NCI-H1105 treated with DMSO at 0.1 percent for 48 hours (cell line): ENCODE measurements around the gene ATXN2.

Source experiments
- DNase-seq: peaks from one replicate; lab custom pipeline; 2025; lab: John Stamatoyannopoulos, UW

Gene ATXN2

DNA sequence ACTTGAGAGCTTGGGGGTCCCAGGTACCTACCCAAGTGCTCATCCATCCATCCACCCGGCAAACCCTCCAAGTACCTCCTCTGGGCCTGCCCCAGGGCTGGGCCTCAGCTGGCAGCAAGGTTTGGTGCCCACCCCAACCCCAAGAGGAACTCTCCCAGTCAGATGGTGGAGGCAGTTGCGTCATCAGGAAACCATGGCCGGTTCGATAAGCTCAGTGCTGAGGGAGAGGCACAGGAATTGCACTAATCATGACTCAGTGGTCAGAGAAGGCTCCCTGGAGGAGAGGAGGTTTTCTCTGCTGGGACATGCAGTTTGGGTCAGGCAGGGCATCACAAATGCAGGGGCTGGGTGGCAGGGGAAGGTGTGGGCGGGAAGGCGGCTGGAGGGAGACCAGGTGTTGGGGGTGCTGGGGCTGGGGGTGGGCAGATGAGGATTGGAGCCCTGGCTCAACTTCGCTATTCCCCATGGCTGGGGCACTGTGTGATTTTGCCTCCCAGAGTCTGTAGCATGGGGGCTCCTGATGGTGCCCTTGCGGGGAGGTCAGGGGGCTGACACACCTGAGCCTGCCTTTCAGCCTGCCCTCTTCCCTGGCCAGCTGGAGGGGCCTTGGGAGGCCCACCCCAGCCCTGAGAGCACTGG lies 161.2 kb downstream of the ATXN2 start:
- no peak for DNase-seq

DNA sequence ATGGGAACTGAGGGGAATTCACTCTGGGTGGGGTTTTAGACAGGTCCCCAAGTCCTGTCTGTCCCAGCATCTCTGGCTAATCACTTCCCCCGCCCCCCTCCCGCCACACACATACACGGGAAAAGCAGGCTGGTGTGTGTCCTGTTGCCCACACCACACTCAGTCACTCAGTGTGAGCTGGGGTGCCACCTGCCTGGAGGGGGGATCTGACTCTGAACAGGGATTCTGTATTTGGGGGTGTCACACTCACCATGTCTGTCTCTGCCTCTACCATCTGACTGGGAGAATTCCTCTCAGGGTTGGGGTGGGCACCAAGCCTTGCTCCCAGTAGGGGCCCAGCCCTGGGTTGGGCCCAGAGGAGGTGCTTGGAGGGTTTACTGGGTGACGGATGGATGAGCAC lies 162.3 kb downstream of the ATXN2 start:
- DNase-seq = no peak

DNA sequence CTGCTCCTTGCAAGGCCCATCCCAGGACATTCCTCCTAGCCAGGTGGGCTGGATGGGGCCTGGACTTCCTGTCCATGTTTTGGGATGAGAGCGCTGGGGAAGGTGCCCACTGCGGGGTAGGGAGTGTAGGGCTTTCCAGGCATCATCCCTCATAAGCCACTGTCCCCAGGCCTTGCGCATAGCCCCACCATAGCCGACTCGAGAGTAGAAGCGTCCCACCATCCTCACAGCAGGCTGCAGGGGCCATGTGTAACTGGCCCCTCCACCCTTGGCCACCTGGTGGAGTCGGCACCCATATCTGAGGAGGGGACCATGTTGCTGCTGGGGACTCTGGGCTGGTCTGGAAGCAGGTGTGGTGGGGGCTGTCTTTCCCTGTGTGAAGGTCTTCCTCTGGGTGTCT lies 162.8 kb downstream of the ATXN2 start:
- DNase-seq = no peak

DNA sequence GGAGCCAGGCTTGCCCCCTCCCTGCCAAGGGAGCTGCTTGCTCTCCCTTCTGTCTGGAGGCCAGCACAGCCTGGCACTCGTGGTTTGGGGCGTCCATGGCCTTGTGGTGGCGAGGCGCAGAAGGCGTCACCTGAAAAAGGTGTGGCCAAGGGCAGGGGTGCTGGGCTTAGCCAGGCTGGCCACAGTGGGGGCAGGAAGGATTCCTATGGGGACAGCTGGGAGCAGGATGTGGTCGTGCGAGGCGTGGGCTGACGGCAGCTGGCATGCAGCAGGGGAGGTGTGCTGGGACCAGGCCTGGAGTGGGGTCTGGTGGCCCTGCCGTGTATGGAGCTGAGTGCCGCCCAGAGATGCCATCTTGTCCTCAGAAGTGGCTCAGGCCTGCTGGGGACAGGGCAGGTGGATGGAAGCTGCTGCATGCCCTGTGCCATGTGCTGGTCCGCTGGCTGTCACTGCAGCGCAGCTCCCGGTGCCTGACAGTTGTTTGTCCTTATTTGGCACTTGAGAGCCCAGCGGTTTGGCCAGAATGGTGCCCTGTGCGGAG lies 163.4 kb downstream of the ATXN2 start:
- DNase-seq = no peak

DNA sequence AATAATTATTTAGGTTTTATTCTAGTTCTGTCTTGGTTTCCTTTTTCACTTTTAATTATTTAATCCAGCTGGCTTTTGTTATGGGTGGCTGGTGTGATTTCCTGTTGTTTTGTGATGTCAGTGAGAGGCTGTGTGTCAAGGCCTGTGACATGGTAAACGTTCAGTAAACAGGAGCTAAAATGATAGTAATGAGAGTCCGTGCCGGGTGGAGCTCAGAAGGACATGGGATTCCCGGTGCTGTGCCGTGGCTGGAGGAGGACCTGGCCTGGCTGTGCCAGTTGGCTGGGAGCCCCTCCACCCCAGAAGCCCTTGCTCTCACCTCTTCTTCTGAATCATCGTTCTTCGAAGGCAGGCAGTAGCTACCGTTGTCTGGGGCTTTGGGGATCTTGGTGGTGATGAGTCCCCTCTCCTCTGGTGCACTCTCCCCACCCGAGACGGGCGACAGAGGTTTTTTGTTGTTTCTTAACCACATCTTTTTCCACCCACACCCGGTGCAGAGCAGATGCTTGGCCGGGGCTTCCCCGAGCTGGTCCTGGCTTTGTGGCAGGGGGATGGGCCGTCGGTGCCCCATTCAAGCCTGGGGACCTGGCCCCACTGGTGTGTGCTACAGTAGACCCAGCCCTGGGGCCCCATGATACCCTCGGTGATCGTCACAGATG lies 164.3 kb downstream of the ATXN2 start:
- no peak for DNase-seq

DNA sequence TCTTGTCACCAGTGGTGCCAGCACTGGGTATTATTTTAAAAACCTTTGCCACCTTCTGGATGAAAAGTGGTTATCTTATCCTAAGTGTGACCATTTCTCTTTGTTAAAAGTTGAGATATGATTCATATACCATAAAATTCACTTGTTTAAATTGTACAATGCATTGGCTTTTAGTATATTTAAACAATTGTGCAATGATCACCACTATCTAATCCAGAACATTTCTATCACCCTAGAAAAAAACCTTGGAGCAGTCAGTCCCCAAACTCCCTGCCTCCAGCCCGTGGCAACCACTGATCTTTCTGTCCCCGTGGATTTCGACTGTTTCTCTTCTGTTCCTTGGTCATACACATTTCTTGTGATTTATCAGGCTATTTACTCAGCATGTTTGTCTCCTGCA lies 165.1 kb downstream of the ATXN2 start:
- DNase-seq = no peak

DNA sequence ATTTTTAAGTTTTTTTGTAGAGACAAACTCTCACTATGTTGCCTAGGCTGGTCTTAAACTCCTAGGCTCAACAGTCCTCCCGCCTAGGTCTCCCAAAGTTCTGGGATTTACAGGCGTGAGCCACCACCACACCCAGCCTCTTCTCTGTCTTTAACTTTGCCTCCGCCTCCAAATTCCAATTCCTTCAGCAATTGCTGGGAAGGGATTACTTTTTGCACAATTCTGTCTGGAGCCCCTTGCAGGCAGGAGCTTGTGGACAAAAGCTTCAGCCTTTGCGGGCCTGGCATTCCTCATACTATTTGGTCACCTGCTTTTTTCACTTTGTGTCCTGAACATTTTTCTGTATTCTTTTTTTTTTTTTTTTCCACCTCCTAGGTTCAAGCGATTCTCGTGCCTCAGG lies 167.3 kb downstream of the ATXN2 start:
- no peak for DNase-seq

DNA sequence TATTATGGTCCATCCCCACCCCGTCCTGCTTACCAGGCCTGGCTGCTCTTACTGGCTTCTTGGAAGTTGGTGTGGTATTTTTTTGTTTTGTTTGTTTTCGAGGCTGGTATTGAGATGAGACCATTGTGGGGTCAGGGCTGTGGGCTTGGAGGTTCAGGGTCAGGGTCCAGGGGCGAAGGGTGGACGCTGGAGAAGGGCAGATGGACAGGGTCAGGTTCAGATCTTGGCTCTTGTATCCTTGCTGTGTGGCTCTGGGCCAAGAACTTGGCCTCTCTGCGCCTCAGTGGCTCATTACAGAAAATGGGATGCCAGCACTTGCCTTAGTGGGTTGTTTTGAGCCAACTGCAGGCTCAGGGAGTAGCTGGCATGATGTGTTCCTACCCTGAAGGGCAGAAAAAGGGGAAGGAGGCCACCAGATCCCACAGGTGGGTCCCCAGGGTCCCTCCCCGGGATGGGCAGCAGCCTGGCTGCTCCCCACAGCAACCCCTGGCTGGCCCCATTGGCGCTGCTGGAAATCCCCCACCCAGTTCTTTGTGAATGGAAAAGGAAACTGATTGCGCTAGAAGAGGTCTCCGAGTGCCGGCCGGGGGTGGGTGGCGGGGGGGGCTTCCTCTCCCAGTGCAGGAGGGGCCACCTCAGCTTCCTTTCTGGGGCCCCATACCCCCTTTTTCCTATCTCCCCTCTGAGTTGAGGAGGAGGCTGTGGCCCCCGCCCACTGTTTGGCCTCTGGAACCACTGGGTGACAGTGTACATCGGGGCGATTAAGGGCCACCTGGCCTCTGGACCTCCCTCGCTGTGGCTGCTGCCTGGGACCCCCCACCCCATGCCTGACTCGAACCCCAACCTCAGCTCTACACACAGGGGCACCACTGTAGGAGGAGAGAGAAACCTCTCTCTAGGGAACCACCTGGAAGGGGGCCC lies 168.4 kb downstream of the ATXN2 start:
- no peak for DNase-seq

DNA sequence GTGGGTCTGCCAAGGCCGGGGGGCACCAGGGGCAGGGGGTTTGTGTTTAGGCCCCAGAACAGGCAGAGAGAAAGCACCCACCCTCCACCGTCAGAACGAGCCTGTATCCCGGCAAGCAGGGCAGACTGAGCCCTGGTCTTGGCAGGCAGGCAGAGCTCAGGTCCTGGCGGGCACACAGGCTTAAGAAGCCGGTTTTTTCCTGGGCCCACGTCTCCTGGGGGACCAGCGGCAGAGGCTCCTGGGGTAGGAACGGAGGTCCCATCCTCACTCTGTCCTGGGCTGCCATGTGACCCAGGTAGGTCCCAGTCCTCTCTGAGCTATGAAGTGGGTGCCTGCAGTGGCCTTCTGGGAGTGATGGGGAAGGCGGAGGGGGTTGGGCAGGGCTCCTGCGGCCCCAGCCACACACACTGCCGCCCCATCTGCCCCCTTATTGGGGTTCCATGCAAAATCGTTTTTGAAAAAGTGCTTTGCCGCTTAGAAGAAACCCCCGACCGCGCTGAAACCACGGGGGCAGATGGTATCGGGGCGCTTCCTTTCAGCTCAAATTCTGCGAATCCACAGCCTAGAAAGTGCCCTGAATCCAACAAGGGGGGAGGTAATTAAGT lies 169.2 kb downstream of the ATXN2 start:
- no peak for DNase-seq

DNA sequence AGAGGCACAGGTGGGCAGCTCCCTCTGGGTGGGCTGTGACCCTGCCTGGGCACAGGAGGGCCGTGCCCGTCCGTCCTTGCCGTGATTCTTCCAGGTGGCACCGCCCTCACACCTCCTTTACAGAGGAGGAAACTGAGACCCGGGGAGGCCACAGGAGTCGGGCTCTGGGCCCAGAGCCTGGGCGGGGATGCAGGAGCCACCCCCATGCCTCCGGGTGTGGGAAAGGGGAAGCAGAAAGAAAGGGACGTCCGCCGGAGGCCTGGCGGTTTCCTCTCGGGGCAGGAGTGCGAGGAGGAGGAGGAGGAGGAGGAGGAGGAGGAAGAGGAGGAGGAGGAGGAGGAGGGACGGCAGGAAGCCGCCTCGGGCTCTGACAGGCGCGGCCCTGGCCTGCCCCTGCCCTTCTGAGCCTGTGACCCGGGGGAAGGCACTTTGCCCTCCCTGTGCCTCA lies 170.4 kb downstream of the ATXN2 start:
- no peak for DNase-seq

DNA sequence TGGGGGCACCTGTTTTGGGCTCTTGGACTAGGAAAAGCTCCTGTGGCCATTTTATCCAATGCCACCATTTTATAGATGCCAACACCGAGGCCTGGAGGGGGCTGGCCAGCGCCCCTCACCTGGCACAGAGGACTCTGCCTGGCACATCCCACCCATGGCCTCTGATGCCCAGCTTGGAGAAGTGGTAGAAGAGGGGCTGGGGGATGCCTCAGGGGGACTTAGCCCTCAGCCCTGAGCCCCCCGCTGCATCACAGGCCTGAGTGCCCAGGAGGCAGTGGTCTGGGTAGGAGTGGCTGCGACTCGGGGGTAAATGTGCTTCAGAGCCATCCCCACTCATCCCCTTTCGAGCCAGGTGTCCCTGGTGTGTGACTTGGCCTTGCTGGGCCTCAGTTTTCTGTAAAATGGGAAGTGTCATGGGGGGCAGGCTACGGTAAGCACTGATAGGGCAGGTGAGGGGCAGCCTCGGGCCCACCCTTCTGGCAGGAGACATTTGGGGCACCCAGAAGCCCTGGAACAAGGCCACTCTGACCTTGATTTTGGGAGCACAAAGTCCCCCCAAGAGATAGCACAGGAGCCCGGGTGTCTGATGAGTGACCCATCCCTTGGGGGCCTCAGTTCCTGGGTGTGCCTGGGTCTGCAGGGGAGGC lies 170.9 kb downstream of the ATXN2 start:
- no peak for DNase-seq

DNA sequence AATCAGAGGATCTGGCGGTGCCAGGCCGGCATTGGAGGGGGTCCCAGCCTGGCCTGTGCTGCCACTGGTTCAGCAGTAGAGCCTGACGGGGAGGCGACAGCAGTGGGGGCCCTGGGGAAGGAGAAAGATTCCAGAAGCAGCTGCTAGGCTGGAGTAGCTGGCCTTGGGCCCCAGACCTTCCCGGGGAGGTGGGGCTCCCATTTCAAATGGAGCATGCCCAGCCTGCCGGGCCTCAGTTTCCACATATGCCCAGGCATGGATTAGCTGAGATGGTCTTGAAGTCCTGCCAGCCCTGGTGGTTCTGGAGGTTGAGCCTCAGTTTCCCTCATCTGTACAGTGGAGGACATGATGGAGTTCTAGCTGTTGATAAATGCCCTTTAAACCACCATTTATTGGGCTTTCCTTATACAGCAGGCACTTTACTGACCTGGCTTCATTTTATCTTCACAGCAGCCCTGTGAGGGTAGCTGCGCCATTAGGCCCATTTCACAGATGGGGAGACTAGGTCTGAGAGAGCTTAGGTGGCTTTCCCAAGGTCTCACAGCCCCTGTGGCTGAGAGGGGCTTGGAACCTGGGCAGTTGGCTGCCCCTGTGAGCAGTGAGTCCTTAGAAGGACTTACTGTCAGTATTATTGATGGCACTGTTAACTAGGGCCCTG lies 171.6 kb downstream of the ATXN2 start:
- no peak for DNase-seq

DNA sequence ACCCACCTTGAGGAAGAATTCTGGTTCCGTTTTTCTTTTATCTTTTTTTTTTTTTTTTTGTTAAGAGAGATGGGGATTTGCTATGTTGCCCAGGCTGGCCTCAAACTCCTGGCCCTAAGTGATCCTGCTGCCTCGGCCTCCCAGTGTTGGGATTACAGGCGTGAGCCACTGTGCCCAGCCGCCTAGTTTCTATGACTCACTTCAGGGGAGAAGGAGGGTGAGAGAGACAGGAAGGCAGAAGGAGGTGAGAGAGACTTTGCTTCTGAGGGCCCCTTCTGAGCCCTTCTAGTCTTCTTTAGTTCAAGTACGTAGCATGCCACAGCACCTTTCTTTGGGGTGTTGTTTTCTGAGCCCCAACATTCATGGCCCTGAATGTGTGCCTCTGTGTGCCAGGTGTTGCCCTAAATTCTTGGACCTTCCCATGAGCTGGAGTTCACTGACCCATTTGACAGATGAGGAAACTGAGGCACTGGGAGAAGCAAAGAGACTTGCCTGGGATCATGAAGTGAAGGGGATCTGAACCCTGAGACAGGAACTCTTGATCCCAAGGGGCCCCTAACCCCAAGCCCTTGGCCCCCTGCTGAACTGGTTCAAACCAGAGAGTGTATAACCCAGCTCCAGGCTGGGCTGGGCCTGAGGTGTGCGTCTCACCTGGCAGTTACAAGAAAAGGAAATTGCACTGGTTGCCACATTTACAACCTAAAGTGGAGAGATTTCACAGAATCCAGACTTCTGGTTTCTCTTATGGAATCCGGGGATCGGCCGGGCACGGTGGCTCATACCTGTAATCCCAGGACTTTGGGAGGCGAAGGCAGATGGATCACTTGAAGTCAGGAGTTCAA lies 172.6 kb downstream of the ATXN2 start:
- DNase-seq = no peak

DNA sequence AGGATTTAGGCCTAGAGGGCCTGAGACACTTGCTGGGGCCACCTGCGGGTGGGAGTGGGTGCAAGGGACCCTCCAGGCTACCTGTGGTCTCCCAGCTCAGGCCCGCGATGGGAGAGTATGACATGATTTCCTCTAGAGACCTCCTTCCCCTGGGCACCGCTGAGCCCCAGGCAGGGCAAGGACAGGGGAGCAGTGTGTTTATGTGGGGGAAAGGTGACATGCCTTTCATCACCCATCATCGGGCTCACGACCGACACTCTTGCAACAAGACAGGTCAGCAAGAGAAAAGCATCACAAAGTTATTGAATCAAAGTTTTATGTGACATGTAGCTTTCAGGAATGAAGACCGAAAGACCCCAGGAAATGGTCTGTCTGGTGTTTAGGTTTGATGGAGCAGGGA lies 173.5 kb downstream of the ATXN2 start:
- DNase-seq = no peak

DNA sequence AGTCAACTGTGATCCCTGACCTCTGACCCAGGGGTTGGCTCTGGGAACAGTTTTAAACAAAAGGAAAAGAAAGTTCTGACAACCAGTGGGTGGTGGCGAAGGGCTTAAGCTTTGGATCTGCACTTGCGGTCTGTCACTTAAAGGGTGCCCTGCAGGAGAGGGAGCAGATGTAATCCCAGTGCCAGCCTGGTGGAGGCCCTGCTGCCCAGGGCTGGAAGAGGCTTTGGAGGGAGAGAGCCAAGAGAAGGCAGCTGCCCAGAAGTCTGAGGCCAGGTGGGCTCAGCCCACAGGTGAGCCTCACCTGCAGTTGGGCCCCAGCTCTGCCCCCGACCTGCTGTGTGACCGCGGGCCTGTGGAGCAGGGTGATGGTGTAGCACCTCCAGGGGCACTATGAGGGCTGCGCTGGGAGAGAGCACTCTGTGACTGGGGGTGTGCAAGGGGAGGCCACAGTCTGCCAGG lies 174.3 kb downstream of the ATXN2 start:
- DNase-seq = no peak

DNA sequence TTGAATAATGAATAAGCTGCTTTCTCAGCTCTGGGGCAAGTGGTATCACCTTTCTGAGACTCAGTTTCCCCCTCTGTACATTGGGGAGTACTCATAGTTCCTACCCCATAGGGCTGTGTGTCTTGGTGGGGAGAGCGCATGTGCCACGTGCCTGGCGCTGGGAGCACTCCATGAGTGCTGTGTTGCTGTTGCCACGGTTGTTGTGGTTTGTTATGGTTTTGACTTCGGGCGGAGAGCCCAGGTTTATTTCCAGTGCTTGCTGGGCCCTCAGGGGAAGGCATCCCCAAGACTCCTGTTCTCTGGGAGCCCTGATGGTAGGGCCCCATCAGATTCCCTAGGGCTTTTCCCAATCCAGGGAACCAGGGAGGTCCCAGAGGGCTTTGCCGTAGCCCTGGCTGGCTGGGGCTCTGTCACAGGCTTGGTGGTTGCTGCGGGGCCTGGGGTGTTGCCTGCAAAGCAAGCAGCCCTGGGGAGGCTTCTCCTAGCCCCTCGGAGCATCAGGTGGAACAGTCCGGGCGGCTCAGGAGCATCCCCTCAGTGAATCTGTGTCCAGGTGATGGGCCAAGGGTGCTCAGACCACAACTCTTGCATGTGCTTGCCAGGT lies 174.8 kb downstream of the ATXN2 start:
- no peak for DNase-seq

DNA sequence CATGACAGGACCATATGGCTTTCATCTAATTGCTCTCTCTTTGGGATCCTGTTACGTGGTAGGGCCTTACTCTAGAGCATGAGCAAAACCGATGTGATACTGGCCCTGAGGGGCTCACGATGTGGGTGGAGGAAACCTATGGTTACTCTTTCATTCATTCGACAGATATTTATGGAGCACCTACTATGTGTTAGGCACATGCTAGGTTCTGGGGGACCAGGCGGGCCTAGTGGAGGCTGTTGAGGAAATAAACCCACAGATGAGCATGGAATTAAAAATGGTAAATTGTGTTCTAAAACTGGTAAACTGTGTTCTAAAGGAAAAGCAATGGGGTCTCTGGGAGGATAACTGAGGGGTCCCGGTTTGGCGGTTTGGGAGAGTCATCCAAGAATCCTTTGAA lies 178.6 kb downstream of the ATXN2 start:
- no peak for DNase-seq

DNA sequence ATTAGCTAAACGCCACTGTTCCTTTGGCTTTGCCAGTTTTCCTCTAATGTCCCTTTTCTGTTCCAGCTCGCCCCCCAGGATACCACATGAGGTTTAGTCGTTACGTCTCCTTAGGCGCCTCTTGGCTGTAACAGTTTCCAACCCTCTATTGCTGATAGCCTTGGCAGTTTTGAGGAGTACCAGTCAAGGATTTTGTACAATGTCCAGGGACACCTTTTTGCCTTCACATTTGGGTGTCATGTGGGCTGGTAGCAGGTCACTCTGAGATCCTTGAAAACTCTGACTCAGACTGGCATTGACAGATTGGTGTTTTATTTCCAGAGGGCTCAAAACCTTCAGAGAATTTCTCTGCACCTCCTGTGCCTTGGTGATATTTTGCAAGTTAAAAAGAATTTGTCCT lies 179.3 kb downstream of the ATXN2 start:
- no peak for DNase-seq

DNA sequence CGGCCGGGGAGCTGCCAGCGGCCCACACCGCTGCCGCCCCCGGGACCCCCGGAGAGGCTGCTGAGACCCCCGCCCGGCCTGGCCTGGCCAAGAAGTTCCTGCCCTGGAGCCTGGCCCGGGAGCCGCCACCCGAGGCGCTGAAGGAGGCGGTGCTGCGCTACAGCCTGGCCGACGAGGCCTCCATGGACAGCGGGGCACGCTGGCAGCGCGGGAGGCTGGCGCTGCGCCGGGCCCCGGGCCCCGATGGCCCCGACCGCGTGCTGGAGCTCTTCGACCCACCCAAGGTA lies 180.6 kb downstream of the ATXN2 start:
- DNase-seq = no peak
